Measurements from ENCODE around the gene ACTR1A. TPM values are rescaled to one million over a fixed set of nuclear protein-coding genes. Genes with fewer than 3 reads are reported as not detected.

ACTR1A gene
- total and polyA plus RNA-seq, 7 experiments from 2014 or later, result 47.5 to 69.4 (median 58.9) TPM

- ATAC-seq, result no peak
- Histone ChIP-seq H3K36me3 (ENCODE audit: control insufficient read depth in 2 of 3, insufficient read depth in 3 of 3, low read length in 3 of 3) (peaks cover 0 to 14% (median 1%) of the 10 kb centered on the region in 3 experiments), H3K27ac (ENCODE audit: low read depth, low read length) (no peak overlapping the region), H3K27me3 (ENCODE audit: control insufficient read depth in 2 of 2, insufficient read depth in 2 of 2, low read length in 2 of 2) (no peaks in the 10 kb centered on the region), H3K9me3 (ENCODE audit: control insufficient read depth in 2 of 3, low read length in 3 of 3) (no peaks in the 10 kb centered on the region), H3K4me3 (ENCODE audit: low read length) (no peak overlapping the region), H3K4me1 (ENCODE audit: control insufficient read depth in 2 of 2, insufficient read depth in 2 of 2, low read length in 2 of 2) (peaks cover 6 to 14% of the 10 kb centered on the region in 2 donors)
- no peaks in the 10 kb centered on the region for H3K36me3 Mint-ChIP-seq
- intact Hi-C loops (cut with micrococcal nuclease), result no loop called here
- POLR2A ChIA-PET, result no interaction called here
- no peak for DNase-seq
- H3K27me3 Mint-ChIP-seq, result no peaks in the 10 kb centered on the region
- CTCF ChIA-PET, result interaction anchor here (0.5 to 1.6 kb wide), 3 partner anchors 86 to 531 kb away, joined by 3 to 8 read pairs (median 4); no protein-coding TSS in a partner anchor
- no peaks in the 10 kb centered on the region for H3K9me3 Mint-ChIP-seq
- peak overlapping the region in 2 of 9 donors; percentile 51 to 61 for H3K27ac Mint-ChIP-seq
- no peak overlapping the region for H3K4me3 Mint-ChIP-seq
- H3K4me1 Mint-ChIP-seq, result peaks cover 18 to 57% (median 41%) of the 10 kb centered on the region in 7 donors
These were observed 5.0 kb downstream of the ACTR1A start for GRCh38 chr10:102497545-102497944.

- Mint-ChIP-seq H3K9me3 (no peaks in the 10 kb centered on the region), H3K27me3 (no peaks in the 10 kb centered on the region), H3K4me1 (peaks cover 9 to 55% (median 38%) of the 10 kb centered on the region in 7 donors), H3K4me3 (no peak overlapping the region), H3K36me3 (peaks cover 0 to 7% (median 3%) of the 10 kb centered on the region in 5 donors), H3K27ac (peak overlapping the region in 1 of 9 donors; percentile 70)
- Histone ChIP-seq H3K9me3 (ENCODE audit: control insufficient read depth in 2 of 3, low read length in 3 of 3) (no peaks in the 10 kb centered on the region), H3K36me3 (ENCODE audit: control insufficient read depth in 2 of 3, insufficient read depth in 3 of 3, low read length in 3 of 3) (peaks cover 0 to 37% (median 7%) of the 10 kb centered on the region in 3 experiments), H3K27ac (ENCODE audit: low read depth, low read length) (no peak overlapping the region), H3K4me1 (ENCODE audit: control insufficient read depth in 2 of 2, insufficient read depth in 2 of 2, low read length in 2 of 2) (peaks cover 0 to 4% of the 10 kb centered on the region in 2 donors), H3K4me3 (ENCODE audit: low read length) (no peak overlapping the region), H3K27me3 (ENCODE audit: control insufficient read depth in 2 of 2, insufficient read depth in 2 of 2, low read length in 2 of 2) (no peaks in the 10 kb centered on the region)
- ATAC-seq (no peak), DNase-seq (no peak)
- intact Hi-C loops (cut with micrococcal nuclease), result no loop called here
- POLR2A ChIA-PET, result interaction anchor here (1.3 kb wide), 1 partner anchor 43 kb away, joined by 3 read pairs; no protein-coding TSS in a partner anchor
- CTCF ChIA-PET, result no interaction called here
These were observed 8.7 kb downstream of the ACTR1A start for GRCh38 chr10:102493771-102494170.

GRCh38 chr10:102492983-102493382, 9.5 kb downstream of the ACTR1A start:
- peaks cover 3 to 47% (median 32%) of the 10 kb centered on the region in 7 donors for H3K4me1 Mint-ChIP-seq
- no peak overlapping the region for H3K27ac ChIP-seq (ENCODE audit: low read depth, low read length)
- peaks cover under 1 to 10% (median 3%) of the 10 kb centered on the region in 5 donors for H3K36me3 Mint-ChIP-seq
- peaks cover 0 to 4% of the 10 kb centered on the region in 2 donors for H3K4me1 ChIP-seq (ENCODE audit: control insufficient read depth in 2 of 2, insufficient read depth in 2 of 2, low read length in 2 of 2)
- ChIA-PET CTCF (no interaction called here), POLR2A (interaction anchor here (1.3 kb wide), 1 partner anchor 42 kb away, joined by 3 read pairs; no protein-coding TSS in a partner anchor)
- no peak overlapping the region for H3K4me3 Mint-ChIP-seq
- no peaks in the 10 kb centered on the region for H3K9me3 Mint-ChIP-seq
- H3K4me3 ChIP-seq (ENCODE audit: low read length), result no peak overlapping the region
- peak overlapping the region in 2 of 9 donors; percentile 4 to 70 for H3K27ac Mint-ChIP-seq
- H3K27me3 Mint-ChIP-seq, result no peaks in the 10 kb centered on the region
- H3K9me3 ChIP-seq (ENCODE audit: control insufficient read depth in 2 of 3, low read length in 3 of 3), result no peaks in the 10 kb centered on the region
- H3K36me3 ChIP-seq (ENCODE audit: control insufficient read depth in 2 of 3, insufficient read depth in 3 of 3, low read length in 3 of 3), result peaks cover 8 to 45% (median 11%) of the 10 kb centered on the region in 3 experiments
- no peaks in the 10 kb centered on the region for H3K27me3 ChIP-seq (ENCODE audit: control insufficient read depth in 2 of 2, insufficient read depth in 2 of 2, low read length in 2 of 2)
- intact Hi-C loops (cut with micrococcal nuclease), result no loop called here
- no peak for DNase-seq
- ATAC-seq, result no peak

- H3K4me1 Mint-ChIP-seq, result peaks cover 2 to 42% (median 27%) of the 10 kb centered on the region in 7 donors
- POLR2A ChIA-PET, result no interaction called here
- no peaks in the 10 kb centered on the region for H3K27me3 Mint-ChIP-seq
- Histone ChIP-seq H3K36me3 (ENCODE audit: control insufficient read depth in 2 of 3, insufficient read depth in 3 of 3, low read length in 3 of 3) (peaks cover 11 to 50% (median 12%) of the 10 kb centered on the region in 3 experiments), H3K4me3 (ENCODE audit: low read length) (no peak overlapping the region), H3K27ac (ENCODE audit: low read depth, low read length) (no peak overlapping the region), H3K27me3 (ENCODE audit: control insufficient read depth in 2 of 2, insufficient read depth in 2 of 2, low read length in 2 of 2) (no peaks in the 10 kb centered on the region), H3K9me3 (ENCODE audit: control insufficient read depth in 2 of 3, low read length in 3 of 3) (no peaks in the 10 kb centered on the region), H3K4me1 (ENCODE audit: control insufficient read depth in 2 of 2, insufficient read depth in 2 of 2, low read length in 2 of 2) (peaks cover 0 to 4% of the 10 kb centered on the region in 2 donors)
- DNase-seq (no peak), ATAC-seq (no peak)
- intact Hi-C loops (cut with micrococcal nuclease), result no loop called here
- no peaks in the 10 kb centered on the region for H3K9me3 Mint-ChIP-seq
- H3K36me3 Mint-ChIP-seq, result peaks cover 3 to 14% (median 5%) of the 10 kb centered on the region in 5 donors
- CTCF ChIA-PET, result interaction anchor here (0.7 kb wide), 2 partner anchors 92 to 259 kb away, joined by 3 to 5 read pairs; no protein-coding TSS in a partner anchor
- peak overlapping the region in 1 of 10 donors; percentile 24 for H3K4me3 Mint-ChIP-seq
- H3K27ac Mint-ChIP-seq, result peak overlapping the region in 4 of 9 donors; percentile 8 to 83 (median 60)
These were observed 10.1 kb downstream of the ACTR1A start for GRCh38 chr10:102492344-102492939.

GRCh38 chr10:102491136-102491535, 11.4 kb downstream of the ACTR1A start:
- Mint-ChIP-seq H3K4me1 (peaks cover 2 to 29% (median 22%) of the 10 kb centered on the region in 7 donors), H3K27ac (peak overlapping the region in 3 of 9 donors; percentile 26 to 70 (median 32)), H3K36me3 (peaks cover 3 to 14% (median 5%) of the 10 kb centered on the region in 5 donors), H3K4me3 (no peak overlapping the region), H3K27me3 (no peaks in the 10 kb centered on the region), H3K9me3 (no peaks in the 10 kb centered on the region)
- intact Hi-C loops (cut with micrococcal nuclease), result no loop called here
- Histone ChIP-seq H3K4me1 (ENCODE audit: control insufficient read depth in 2 of 2, insufficient read depth in 2 of 2, low read length in 2 of 2) (no peaks in the 10 kb centered on the region), H3K27ac (ENCODE audit: low read depth, low read length) (no peak overlapping the region), H3K27me3 (ENCODE audit: control insufficient read depth in 2 of 2, insufficient read depth in 2 of 2, low read length in 2 of 2) (no peaks in the 10 kb centered on the region), H3K4me3 (ENCODE audit: low read length) (no peak overlapping the region), H3K36me3 (ENCODE audit: control insufficient read depth in 2 of 3, insufficient read depth in 3 of 3, low read length in 3 of 3) (peaks cover 11 to 63% (median 12%) of the 10 kb centered on the region in 3 experiments), H3K9me3 (ENCODE audit: control insufficient read depth in 2 of 3, low read length in 3 of 3) (no peaks in the 10 kb centered on the region)
- ATAC-seq (no peak), DNase-seq (no peak)
- ChIA-PET POLR2A (no interaction called here), CTCF (interaction anchor here (1.7 kb wide), 1 partner anchor 12 kb away, joined by 6 read pairs; no protein-coding TSS in a partner anchor)

- H3K4me3 Mint-ChIP-seq, result no peak overlapping the region
- Histone ChIP-seq H3K9me3 (ENCODE audit: control insufficient read depth in 2 of 3, low read length in 3 of 3) (no peaks in the 10 kb centered on the region), H3K27me3 (ENCODE audit: control insufficient read depth in 2 of 2, insufficient read depth in 2 of 2, low read length in 2 of 2) (no peaks in the 10 kb centered on the region), H3K36me3 (ENCODE audit: control insufficient read depth in 2 of 3, insufficient read depth in 3 of 3, low read length in 3 of 3) (peaks cover 31 to 98% (median 33%) of the 10 kb centered on the region in 3 experiments), H3K4me1 (ENCODE audit: control insufficient read depth in 2 of 2, insufficient read depth in 2 of 2, low read length in 2 of 2) (no peaks in the 10 kb centered on the region), H3K27ac (ENCODE audit: low read depth, low read length) (no peak overlapping the region), H3K4me3 (ENCODE audit: low read length) (no peak overlapping the region)
- no peaks in the 10 kb centered on the region for H3K27me3 Mint-ChIP-seq
- no peaks in the 10 kb centered on the region for H3K9me3 Mint-ChIP-seq
- no peaks in the 10 kb centered on the region for H3K4me1 Mint-ChIP-seq
- CTCF ChIA-PET, result no interaction called here
- peaks cover 4 to 45% (median 7%) of the 10 kb centered on the region in 5 donors for H3K36me3 Mint-ChIP-seq
- ATAC-seq, result no peak
- POLR2A ChIA-PET, result interaction anchor here (0.7 kb wide), 1 partner anchor 16 kb away, joined by 3 read pairs; no protein-coding TSS in a partner anchor
- intact Hi-C loops (cut with micrococcal nuclease), result no loop called here
- no peak for DNase-seq
- peak overlapping the region in 1 of 9 donors; percentile 48 for H3K27ac Mint-ChIP-seq
These were observed 17.3 kb downstream of the ACTR1A start for GRCh38 chr10:102485093-102485784.
